OCI-LY3 (cell line): Measurements from ENCODE around the gene TPP1.

Experiments
- CTCF ChIP-seq: fragments of 200-600, 300-600 bp; sonication (generic); IDR thresholded peaks from 2 replicates; pipeline ENCODE4 v1.5.1; 2014; ENCODE audit warnings: antibody characterized with exemption, low read length, low read depth
- EZH2phosphoT487 ChIP-seq: fragments of 200-600 bp; shearing (Covaris generic); IDR thresholded peaks from 2 replicates; pipeline ENCODE4 v1.6.1; 2018; ENCODE audit warnings: antibody characterized with exemption, mixed run types, low read depth

GRCh38 chr11:6646071-6646470 lies 26.8 kb upstream of the TPP1 start:
- TF ChIP-seq CTCF (no peak), EZH2phosphoT487 (no peak)
